ENCODE results near the gene CYTH4.
"Not testable (repeated sequence)": the region's sequence is repeated elsewhere in the genome, so short reads cannot be mapped to it uniquely, and the experiment has no call there.

CYTH4 gene

GRCh38 chr22:37248251-37248650 is 34.1 kb upstream of the CYTH4 start:
- DNase-seq (ENCODE audit: low spot score), result no peak

GRCh38 chr22:37249986-37250385 is 32.3 kb upstream of the CYTH4 start:
- DNase-seq (ENCODE audit: low spot score), result no peak

DNA sequence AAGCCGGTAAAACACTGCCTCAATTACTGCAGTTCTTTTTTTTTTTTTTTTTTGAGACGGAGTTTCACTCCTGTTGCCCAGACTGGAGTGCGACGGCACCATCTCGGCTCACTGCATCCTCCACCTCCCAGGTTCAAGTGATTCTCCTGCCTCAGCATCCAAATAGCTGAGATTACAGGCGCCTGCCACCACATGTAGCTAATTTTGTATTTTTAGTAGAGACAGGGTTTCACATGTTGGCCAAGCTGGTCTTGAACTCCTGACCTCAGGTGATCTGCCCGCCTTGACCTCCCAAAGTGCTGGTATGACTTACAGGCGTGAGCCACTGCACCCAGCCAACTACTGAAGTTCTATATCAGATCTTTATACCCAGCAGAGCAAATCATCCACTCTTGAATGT is 30.5 kb upstream of the CYTH4 start:
- not testable (repeated sequence) for DNase-seq (ENCODE audit: low spot score)

DNA sequence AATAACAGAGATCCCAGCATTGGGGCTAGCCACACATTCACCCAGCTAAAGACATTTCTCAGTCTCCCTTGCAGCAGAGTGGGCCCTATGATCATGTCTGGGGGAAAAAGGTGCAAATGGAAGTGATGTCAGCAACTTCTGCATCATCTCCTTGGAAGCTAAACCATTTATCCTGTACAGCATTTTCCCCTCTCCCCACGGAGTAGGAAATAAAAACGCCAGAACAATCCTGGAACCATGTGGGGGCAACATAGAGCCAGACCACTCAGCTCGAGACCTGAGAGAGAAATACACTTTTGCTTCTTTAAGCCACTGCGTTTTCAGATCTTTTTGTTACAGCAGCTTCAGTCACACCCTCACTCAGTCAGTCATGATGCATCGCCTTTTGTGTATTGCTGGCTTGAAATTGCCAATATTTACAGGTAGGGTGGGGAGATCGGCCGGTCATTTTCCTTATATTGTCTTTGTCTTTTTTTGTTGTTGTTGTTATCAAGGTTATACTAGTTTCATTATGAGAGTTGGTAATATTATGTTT is 29.1 kb upstream of the CYTH4 start:
- no peak for DNase-seq (ENCODE audit: low spot score)

- DNase-seq (ENCODE audit: low spot score), result no peak
Observed at GRCh38 chr22:37254209-37254866, 28.0 kb upstream of the CYTH4 start.

- no peak for DNase-seq (ENCODE audit: low spot score)
Observed at GRCh38 chr22:37254867-37255233, 27.5 kb upstream of the CYTH4 start.

- no peak for DNase-seq (ENCODE audit: low spot score)
Observed at GRCh38 chr22:37255558-37256006, 26.7 kb upstream of the CYTH4 start.

DNA sequence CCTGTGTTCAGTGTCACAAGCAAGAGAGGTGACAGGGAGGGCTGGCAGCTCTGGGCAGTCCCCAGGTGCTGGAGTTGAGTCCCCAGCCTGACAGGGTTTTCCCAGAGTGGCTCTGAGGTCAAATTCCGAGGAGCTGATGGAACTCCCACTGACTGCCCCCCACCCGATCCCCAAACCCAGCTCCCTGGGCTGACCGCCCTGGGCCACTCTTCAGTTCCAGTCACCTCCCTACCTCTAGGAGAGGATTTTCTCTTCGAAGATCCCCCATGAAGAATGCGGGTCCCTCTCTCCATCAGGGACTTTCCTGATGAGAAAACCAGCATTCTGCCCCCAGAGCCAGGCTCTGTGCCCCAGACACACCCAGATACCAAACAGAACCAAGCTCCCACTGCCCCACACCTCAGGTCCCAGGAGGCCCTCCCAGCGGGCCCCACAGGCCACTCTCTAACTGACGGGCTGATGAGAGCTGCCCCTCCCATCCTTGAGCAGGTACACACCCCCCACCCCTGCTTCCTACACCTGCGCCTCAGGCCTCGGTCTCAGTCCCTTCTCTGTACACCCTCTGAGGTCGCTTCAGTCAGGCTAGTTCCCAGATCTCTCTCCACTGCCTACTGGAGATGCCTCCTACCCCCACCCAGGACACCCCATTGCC is 26.1 kb upstream of the CYTH4 start:
- DNase-seq (ENCODE audit: low spot score), result no peak

DNA sequence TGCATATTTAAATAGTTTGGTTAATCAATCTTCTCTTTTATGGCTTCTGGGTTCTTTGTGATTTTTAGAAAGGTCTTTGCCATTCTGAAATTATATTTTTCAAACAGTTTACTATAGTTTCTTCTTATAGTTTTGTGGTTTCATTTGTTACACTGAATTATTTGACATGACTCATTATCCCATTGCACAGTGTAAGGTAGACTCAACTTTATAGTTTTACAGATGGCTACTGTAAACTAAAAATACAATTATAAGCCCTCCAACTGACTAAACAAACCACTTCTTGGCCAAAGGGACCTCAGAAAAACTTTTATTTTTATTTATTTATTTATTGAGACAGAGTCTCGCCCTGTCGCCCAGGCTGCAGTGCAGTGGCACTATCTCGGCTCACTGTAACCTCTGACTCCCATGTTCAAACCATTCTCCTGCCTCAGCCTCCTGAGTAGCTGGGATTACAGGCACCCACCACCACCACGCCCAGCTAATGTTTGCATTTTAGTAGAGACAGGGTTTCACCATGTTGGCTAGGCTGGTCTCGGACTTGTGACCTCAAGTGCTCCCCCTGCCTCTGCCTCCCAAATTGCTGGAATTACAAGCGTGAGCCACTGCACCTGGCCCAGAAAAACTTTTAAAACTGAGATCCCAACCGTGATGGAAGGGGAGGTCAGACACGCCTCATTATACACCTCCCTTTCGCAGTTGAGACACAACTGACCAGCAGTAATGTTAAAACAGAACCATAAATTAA is 24.1 kb upstream of the CYTH4 start:
- no peak for DNase-seq (ENCODE audit: low spot score)

DNA sequence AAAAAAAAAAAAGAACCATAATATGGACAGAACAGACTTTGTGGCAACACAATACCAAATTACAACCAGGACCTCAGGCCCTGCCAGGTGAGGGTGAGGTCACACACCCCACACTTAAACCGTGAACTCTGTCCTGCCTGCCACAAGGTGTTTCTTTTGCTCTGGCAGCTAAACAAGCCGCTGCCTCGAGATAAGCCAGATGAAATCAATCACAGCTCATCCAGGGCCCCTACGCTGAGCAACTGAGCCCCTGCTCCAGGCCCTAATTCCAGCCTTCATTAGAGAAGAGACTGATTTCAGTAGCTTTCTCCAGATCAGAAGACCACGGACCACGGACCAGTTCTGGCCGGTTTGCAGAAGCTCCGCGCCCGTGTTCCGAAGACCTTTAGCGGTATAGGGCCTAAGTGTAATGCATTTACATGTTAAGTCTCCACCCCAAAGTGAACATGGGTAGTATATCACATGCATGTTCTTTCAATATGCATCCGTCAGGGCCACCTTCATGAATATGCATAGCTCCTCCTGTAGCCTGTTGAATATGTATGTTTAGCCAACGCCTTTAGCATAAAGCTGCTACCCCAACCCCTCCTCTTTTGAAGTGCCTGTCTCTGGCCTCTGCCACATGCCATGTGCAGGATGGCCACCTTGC is 23.4 kb upstream of the CYTH4 start:
- DNase-seq (ENCODE audit: low spot score), result no peak

DNA sequence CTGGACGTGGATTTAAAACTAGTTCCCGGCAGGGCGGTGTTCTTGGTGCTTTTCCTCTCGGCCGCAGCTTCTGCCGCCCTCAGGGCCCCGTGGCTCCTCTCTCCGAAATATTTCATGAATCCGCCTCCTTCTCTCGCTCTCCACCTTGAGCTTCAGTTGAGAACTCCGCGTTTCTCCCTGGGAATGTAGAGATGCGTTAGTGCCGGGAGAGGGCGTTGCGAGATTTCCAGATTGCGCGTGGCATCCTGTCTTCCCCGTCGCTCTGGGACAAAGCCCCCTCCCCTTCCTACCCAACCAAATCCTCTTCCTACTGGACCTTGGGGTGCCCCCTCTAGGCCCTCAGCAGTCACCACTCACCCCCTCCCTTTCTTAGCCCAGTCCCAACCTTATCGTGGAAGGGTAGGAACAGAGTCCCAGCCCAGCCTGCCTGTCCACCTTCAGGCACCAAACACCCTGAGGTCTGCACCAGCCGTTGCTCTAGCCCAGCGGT is 22.7 kb upstream of the CYTH4 start:
- DNase-seq (ENCODE audit: low spot score), result no peak

- no peak for DNase-seq (ENCODE audit: low spot score)
Observed at GRCh38 chr22:37260155-37260795, 22.0 kb upstream of the CYTH4 start.

GRCh38 chr22:37260901-37261336 is 21.4 kb upstream of the CYTH4 start:
- peak; percentile 42 for DNase-seq (ENCODE audit: low spot score)

DNA sequence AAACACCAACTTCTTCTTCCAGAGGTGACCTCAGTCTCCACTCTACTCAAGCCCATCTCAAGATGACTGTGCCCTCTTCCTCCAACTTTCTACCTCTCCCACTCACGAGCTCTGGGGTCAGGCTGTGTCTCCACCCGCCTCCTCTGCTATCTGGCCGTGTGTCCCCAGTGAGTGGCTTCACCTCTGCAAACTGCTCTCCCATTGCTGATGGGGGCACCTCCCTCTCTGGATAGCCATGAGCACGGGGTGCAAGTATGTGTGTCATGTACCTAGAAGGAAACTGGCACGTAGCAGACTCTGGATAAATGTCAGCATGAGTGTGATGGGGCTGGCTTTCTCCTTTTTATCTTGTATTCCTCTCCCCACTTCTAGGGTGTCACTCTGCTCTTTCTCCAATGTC is 20.0 kb upstream of the CYTH4 start:
- DNase-seq (ENCODE audit: low spot score), result no peak

DNA sequence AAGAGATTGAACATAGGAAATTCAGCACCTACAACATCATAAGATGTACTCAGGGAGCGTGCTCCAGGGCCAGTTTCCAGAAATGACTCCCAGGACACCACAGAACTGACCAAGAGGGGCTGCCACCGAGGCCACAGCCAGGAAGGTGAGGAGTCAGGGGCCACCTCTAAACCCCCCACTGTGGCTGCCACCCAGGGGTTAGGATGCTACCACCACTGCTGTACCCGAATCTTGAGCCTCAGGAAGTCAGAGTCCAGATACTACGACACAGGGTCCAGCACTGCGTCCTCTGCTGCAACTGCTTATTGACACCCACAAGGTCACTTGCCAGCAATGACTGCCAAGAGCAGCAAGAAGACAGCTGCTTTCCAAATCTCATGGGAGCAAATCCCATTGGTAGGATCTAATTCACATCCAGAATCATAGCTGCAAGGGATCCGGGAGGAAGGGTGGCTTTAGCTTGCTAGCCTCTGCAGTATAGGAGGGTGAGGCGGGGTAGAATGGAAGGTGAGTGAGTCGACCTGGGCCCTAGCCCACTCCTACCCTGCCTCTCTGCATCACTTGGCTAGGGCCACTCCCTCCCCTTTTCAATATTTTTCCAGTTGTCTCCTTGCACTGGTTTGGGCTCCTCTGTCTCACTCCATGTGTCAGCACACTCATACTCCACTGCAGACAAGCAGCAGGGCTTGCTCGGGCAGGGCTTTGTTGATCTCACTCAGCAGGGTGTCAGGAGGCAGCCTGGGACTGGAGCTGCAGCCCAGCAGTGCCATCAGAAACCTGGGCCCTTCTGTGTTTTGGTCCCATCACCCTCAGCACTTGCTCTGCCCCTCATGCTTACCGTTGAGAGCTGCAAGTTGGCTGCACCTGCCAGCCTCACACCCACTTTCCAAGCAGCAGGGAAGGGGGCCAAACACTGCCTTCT is 18.1 kb upstream of the CYTH4 start:
- DNase-seq (ENCODE audit: low spot score), result no peak

DNA sequence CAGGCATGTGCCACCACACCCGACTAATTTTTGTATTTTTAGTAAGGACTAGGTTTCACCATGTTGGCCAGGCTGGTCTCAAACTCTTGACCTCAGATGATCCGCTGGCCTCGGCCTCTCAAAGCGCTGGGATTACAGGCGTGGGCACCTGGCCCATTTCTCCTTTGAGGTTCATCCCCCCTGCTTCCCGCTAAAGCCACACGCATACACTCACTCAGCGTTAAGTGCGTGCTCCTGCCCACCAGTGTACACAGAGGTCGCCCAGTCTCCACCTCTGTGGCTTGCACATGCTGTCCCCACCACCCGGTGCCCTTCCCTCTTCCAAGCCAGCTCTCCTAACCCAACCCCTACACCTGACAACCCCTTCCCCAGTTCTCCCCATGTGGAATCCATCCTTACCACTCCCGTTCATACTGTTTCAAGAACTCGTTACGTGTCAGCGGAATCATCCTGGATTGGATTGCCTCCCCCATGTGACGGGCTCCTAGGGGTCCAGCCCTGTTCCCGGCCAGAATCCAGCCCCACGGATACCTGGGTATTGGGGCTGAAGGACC is 15.7 kb upstream of the CYTH4 start:
- DNase-seq (ENCODE audit: low spot score), result no peak

- no peak for DNase-seq (ENCODE audit: low spot score)
Observed at GRCh38 chr22:37267135-37267587, 15.1 kb upstream of the CYTH4 start.

- DNase-seq (ENCODE audit: low spot score), result no peak
Observed at GRCh38 chr22:37267661-37268413, 14.5 kb upstream of the CYTH4 start.

- DNase-seq (ENCODE audit: low spot score), result no peak
Observed at GRCh38 chr22:37269936-37270678, 12.2 kb upstream of the CYTH4 start.
